NCI-H128 (cell line): ENCODE measurements around the gene RBM25.

Source experiments
- DNase-seq: peaks from one replicate; lab custom pipeline; 2025; ENCODE audit not compliant: unreplicated experiment; lab: John Stamatoyannopoulos, UW

RBM25 gene

GRCh38 chr14:73102806-73103497 is 44.6 kb downstream of the RBM25 start:
- no peak for DNase-seq

GRCh38 chr14:73105050-73105449 is 46.7 kb downstream of the RBM25 start:
- DNase-seq: no peak

- no peak for DNase-seq
These were observed 47.4 kb downstream of the RBM25 start for GRCh38 chr14:73105727-73106126.

- no peak for DNase-seq
These were observed 57.8 kb downstream of the RBM25 start for GRCh38 chr14:73116079-73116665.

GRCh38 chr14:73124180-73124894 is 66.0 kb downstream of the RBM25 start:
- no peak for DNase-seq

GRCh38 chr14:73125169-73125588 is 66.8 kb downstream of the RBM25 start:
- peak; percentile 59 for DNase-seq

GRCh38 chr14:73125746-73126145 is 67.4 kb downstream of the RBM25 start:
- no peak for DNase-seq

- DNase-seq: no peak
These were observed 75.5 kb downstream of the RBM25 start for GRCh38 chr14:73133795-73134194.

GRCh38 chr14:73136085-73136386 is 77.7 kb downstream of the RBM25 start:
- no peak for DNase-seq

GRCh38 chr14:73136387-73137225 is 78.3 kb downstream of the RBM25 start, which contains the start of gene PSEN1:
TSS of gene PSEN1 (plus strand) at chr14:73136507. CDS start at chr14:73148020, 11,513 bp downstream.
- DNase-seq: peak; percentile 91

- DNase-seq: no peak
These were observed 82.5 kb downstream of the RBM25 start for GRCh38 chr14:73140811-73141323.

GRCh38 chr14:73142216-73142615 is 83.9 kb downstream of the RBM25 start:
- DNase-seq: no peak

- DNase-seq: no peak
These were observed 84.7 kb downstream of the RBM25 start for GRCh38 chr14:73143003-73143402.

- no peak for DNase-seq
These were observed 85.3 kb downstream of the RBM25 start for GRCh38 chr14:73143617-73144016.

- DNase-seq: no peak
These were observed 87.0 kb downstream of the RBM25 start for GRCh38 chr14:73145371-73145770.

GRCh38 chr14:73146111-73146510 is 87.8 kb downstream of the RBM25 start:
- no peak for DNase-seq

- DNase-seq: no peak
These were observed 91.4 kb downstream of the RBM25 start for GRCh38 chr14:73149753-73150152.

- no peak for DNase-seq
These were observed 94.9 kb downstream of the RBM25 start for GRCh38 chr14:73153272-73153671.

GRCh38 chr14:73162251-73162650 is 103.9 kb downstream of the RBM25 start:
- DNase-seq: no peak

GRCh38 chr14:73166399-73166798 is 108.1 kb downstream of the RBM25 start:
- DNase-seq: no peak

GRCh38 chr14:73167727-73168126 is 109.4 kb downstream of the RBM25 start:
- no peak for DNase-seq
